AG09309 (cell line): ENCODE measurements around the gene NFATC2IP.

Source experiments
- DNase-seq: peaks from one replicate; pipeline ENCODE4 v3.0.0-alpha.2; 2010; ENCODE audit warnings: low read depth
- H3K4me3 ChIP-seq: 2 replicates; pipeline ENCODE4 v1.5.1; 2011; ENCODE audit warnings: mild to moderate bottlenecking, low read depth, low read length, moderate library complexity; ENCODE audit not compliant: control insufficient read depth
- CTCF ChIP-seq: IDR thresholded peaks from 2 replicates; pipeline ENCODE4 v1.5.1; 2011; ENCODE audit warnings: mild to moderate bottlenecking, low read depth, low read length, inconsistent platforms; ENCODE audit not compliant: insufficient read depth, control insufficient read depth; ENCODE audit errors: missing control alignments

NFATC2IP gene

DNA sequence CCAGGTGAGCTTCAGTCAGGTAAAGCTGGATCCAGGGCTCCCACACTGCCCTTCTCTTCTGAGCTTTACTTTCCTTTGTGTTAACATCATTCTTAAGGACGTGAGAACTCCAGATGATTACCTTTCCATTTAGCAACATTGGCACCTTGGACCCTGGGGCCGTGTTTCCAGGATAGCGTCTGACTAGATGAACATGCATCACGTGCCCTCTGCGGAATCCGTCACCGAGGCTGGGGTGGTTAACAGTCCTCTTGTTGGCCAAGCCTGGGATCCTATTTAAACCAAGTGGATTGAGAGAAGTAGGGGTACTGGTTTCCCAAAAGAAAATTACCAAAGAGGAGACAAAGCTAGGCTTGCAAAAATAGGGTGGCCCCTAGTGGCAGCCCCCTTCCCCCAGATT lies 30.2 kb downstream of the NFATC2IP start:
- no peak for DNase-seq
- H3K4me3 ChIP-seq, result no peak overlapping the region
- TF ChIP-seq CTCF, result no peak

DNA sequence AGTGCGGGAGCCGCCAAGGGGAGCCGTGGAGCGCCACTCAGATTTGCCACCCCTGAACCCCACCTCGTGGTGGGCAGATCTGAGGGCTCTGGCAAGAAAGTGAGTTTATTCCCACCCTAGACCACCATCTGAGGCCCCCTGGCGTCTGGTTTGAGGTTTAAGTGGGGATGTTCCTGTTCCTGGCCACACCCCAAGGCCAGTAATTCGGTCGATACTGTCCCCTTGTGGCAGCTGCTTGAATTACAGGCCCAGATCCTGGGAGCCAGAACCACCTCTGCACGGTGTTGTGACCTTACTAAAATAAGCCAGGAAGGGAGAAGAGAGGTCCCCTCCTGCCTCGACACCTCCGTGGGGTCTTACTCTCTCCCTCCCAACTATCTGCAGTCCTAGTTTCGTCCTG lies 30.8 kb downstream of the NFATC2IP start:
- H3K4me3 ChIP-seq, result no peak overlapping the region
- no peak for DNase-seq
- TF ChIP-seq CTCF, result peak; percentile 65

GRCh38 chr16:28982418-28982817 lies 31.7 kb downstream of the NFATC2IP start:
- H3K4me3 ChIP-seq, result no peak overlapping the region

DNA sequence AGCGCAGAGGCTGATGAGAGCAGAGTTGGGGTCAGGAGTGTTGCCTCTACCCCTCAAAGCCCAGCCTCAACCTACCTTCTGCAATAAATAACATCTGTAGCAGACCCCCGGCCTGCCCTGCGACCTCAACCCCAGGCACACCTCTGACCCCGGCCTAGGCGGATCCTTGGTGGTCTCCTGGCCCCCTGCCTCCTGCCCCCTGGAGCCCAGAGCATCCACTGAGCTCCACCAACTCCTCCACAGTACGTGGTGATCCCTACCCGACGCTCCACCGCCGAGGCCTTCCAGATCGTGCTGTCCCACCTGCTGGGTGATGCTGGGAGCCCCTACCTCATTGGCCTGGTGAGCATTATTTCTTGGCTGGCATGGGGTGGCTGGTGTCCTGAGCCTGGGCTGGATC lies 32.2 kb downstream of the NFATC2IP start:
- DNase-seq, result no peak
- H3K4me3 ChIP-seq, result no peak overlapping the region
- no peak for TF ChIP-seq CTCF

More at GRCh38 chr16:28982418-28982817, 31.7 kb downstream of the NFATC2IP start:
- TF ChIP-seq CTCF, result no peak
- DNase-seq, result no peak

DNA sequence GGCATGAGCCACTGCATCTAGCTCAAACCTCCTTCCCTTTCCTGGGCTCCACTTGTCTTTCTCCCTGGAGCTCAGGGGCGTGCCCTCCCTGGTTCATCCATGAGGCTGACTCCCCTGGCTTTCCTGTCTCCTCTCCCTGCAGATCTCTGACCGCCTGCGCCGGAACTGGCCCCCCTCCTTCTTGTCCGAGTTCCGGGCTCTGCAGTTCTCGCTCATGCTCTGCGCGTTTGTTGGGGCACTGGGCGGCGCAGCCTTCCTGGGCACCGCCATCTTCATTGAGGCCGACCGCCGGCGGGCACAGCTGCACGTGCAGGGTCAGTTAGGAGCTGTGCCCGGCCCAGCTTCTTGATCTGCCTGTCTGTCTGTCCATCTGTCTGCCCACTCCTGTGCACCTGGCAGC lies 32.9 kb downstream of the NFATC2IP start:
- DNase-seq, result no peak
- TF ChIP-seq CTCF, result no peak
- H3K4me3 ChIP-seq, result no peak overlapping the region

- no peak for TF ChIP-seq CTCF
- DNase-seq, result no peak
- no peak overlapping the region for H3K4me3 ChIP-seq
Measured at GRCh38 chr16:28984091-28984490, 33.4 kb downstream of the NFATC2IP start.

GRCh38 chr16:28984619-28985135 lies 33.9 kb downstream of the NFATC2IP start, which contains the start of gene LAT:
LAT (plus strand) TSS chr16:28985052; CDS start chr16:28985418, 366 bp downstream.
- no peak for DNase-seq
- TF ChIP-seq CTCF, result no peak
- H3K4me3 ChIP-seq, result no peak within 1 kb of the TSS
